Stimulated activated CD8-positive, alpha-beta memory T cell treated with anti-CD3 and anti-CD28 coated beads, Interleukin-4, amount 100 ng/mL, for 1 hour (primary cell): ENCODE results near the gene KCTD8.
"Not testable (repeated sequence)": the region's sequence is repeated elsewhere in the genome, so short reads cannot be mapped to it uniquely, and the experiment has no call there.

Experiments used
- DNase-seq, 2 donors: peaks; one replicate each; pipeline ENCODE4 v3.0.0-alpha.2; 2020; ENCODE audit warnings: low read depth in 2 of 2, low spot score in 1 of 2

The KCTD8 gene

GRCh38 chr4:44167766-44168165 is 280.8 kb downstream of the KCTD8 start:
- not testable (repeated sequence) for DNase-seq

GRCh38 chr4:44165938-44166337 is 282.7 kb downstream of the KCTD8 start:
- DNase-seq, result no peak

- no peak for DNase-seq
These were observed 285.9 kb downstream of the KCTD8 start for GRCh38 chr4:44162538-44163270.

GRCh38 chr4:44161756-44162155 is 286.9 kb downstream of the KCTD8 start:
- no peak for DNase-seq

- DNase-seq, result no peak
These were observed 287.7 kb downstream of the KCTD8 start for GRCh38 chr4:44160776-44161367.

- DNase-seq, result no peak
These were observed 288.6 kb downstream of the KCTD8 start for GRCh38 chr4:44159991-44160390.

- no peak for DNase-seq
These were observed 290.9 kb downstream of the KCTD8 start for GRCh38 chr4:44157611-44158277.

- no peak for DNase-seq
These were observed 298.5 kb downstream of the KCTD8 start for GRCh38 chr4:44150091-44150576.

GRCh38 chr4:44149282-44149681 is 299.3 kb downstream of the KCTD8 start:
- DNase-seq, result no peak

- DNase-seq, result no peak
These were observed 301.0 kb downstream of the KCTD8 start for GRCh38 chr4:44147571-44148075.

- no peak for DNase-seq
These were observed 302.1 kb downstream of the KCTD8 start for GRCh38 chr4:44146516-44146915.

GRCh38 chr4:44145868-44146267 is 302.7 kb downstream of the KCTD8 start:
- no peak for DNase-seq

GRCh38 chr4:44132526-44132925 is 316.1 kb downstream of the KCTD8 start:
- DNase-seq, result no peak
